Right ventricle myocardium superior (tissue), 1 donor: ENCODE data around the gene UGT2B17. TPM values are rescaled to one million over a fixed set of nuclear protein-coding genes. Genes with fewer than 3 reads are reported as not detected.
"Not testable (repeated sequence)": the region's sequence is repeated elsewhere in the genome, so short reads cannot be mapped to it uniquely, and the experiment has no call there.

ENCODE experiments used
- ATAC-seq: fragments of 200-7000 bp; cut with Tn5 transposase; one replicate; pipeline ENCODE4 v1.9.1; 2020; ENCODE audit warnings: mild to moderate bottlenecking; ENCODE audit not compliant: poor library complexity
- DNase-seq: peaks from one replicate; pipeline ENCODE4 v3.0.0-alpha.2; 2020
- intact Hi-C: fragments of 100-400 bp; cut with DNase I; formaldehyde crosslinking; loops from one replicate; pipeline ENCODE4 v1.11.2; 2022
- total RNA-seq: library from RNA; stranded (reverse); fragmentation: NEBNext Ultra II Directional; extraction: Animal tissue kit (Norgen Biotek cat#: 25700); gene quantifications from one replicate; pipeline ENCODE4 v1.2.1, GENCODE V29; 2021
- donor health status: DM: no; HTN: yes; CAD: no; lungs with severe emphysema.

Gene UGT2B17
- total RNA-seq, 1 donor from 2014 or later, result not detected

- intact Hi-C loops, result no loop called here
- ATAC-seq, result no peak
These were observed 3.4 kb downstream of the UGT2B17 start for GRCh38 chr4:68572653-68573170.

GRCh38 chr4:68570122-68570507 is 6.0 kb downstream of the UGT2B17 start:
- ATAC-seq, result no peak
- intact Hi-C loops, result no loop called here
- DNase-seq, result no peak

More at GRCh38 chr4:68572653-68573170, 3.4 kb downstream of the UGT2B17 start:
- no peak for DNase-seq

- DNase-seq, result no peak
- ATAC-seq, result no peak
- intact Hi-C loops, result no loop called here
These were observed 6.5 kb downstream of the UGT2B17 start for GRCh38 chr4:68569466-68570121.

- intact Hi-C loops, ATAC-seq, DNase-seq: not testable (repeated sequence)
These were observed 7.1 kb downstream of the UGT2B17 start for GRCh38 chr4:68569036-68569435.

GRCh38 chr4:68568535-68568934 is 7.6 kb downstream of the UGT2B17 start:
- ATAC-seq, intact Hi-C loops, DNase-seq: not testable (repeated sequence)

- intact Hi-C loops, ATAC-seq: not testable (repeated sequence)
These were observed 9.8 kb downstream of the UGT2B17 start for GRCh38 chr4:68566364-68566763.

GRCh38 chr4:68565082-68565481 is 11.0 kb downstream of the UGT2B17 start:
- intact Hi-C loops, DNase-seq, ATAC-seq: not testable (repeated sequence)

More at GRCh38 chr4:68566364-68566763, 9.8 kb downstream of the UGT2B17 start:
- not testable (repeated sequence) for DNase-seq

- ATAC-seq, intact Hi-C loops, DNase-seq: not testable (repeated sequence)
These were observed 15.6 kb downstream of the UGT2B17 start for GRCh38 chr4:68560364-68561070.

GRCh38 chr4:68553830-68554229 is 22.3 kb downstream of the UGT2B17 start:
- intact Hi-C loops, ATAC-seq, DNase-seq: not testable (repeated sequence)

- DNase-seq, ATAC-seq, intact Hi-C loops: not testable (repeated sequence)
These were observed 23.0 kb downstream of the UGT2B17 start for GRCh38 chr4:68552818-68553811.

- intact Hi-C loops, DNase-seq, ATAC-seq: not testable (repeated sequence)
These were observed 33.4 kb downstream of the UGT2B17 start for GRCh38 chr4:68542742-68543141.

GRCh38 chr4:68536375-68536774 is 39.7 kb downstream of the UGT2B17 start:
- no peak for DNase-seq
- intact Hi-C loops, result no loop called here
- no peak for ATAC-seq

- ATAC-seq (no peak), DNase-seq (no peak)
- intact Hi-C loops, result no loop called here
These were observed 40.1 kb downstream of the UGT2B17 start for GRCh38 chr4:68535974-68536373.

GRCh38 chr4:68522232-68522631 is 53.9 kb downstream of the UGT2B17 start:
- ATAC-seq, intact Hi-C loops, DNase-seq: not testable (repeated sequence)

GRCh38 chr4:68520985-68521384 is 55.1 kb downstream of the UGT2B17 start:
- DNase-seq, result no peak
- intact Hi-C loops, result no loop called here
- no peak for ATAC-seq

GRCh38 chr4:68518889-68519288 is 57.2 kb downstream of the UGT2B17 start:
- ATAC-seq (no peak), DNase-seq (no peak)
- intact Hi-C loops, result no loop called here

- DNase-seq, ATAC-seq, intact Hi-C loops: not testable (repeated sequence)
These were observed 70.7 kb downstream of the UGT2B17 start for GRCh38 chr4:68505452-68505851.

GRCh38 chr4:68504836-68505235 is 71.3 kb downstream of the UGT2B17 start:
- DNase-seq, intact Hi-C loops, ATAC-seq: not testable (repeated sequence)
